Tibial artery (tissue), 4 donors: Measurements from ENCODE around the gene DRC3.

ENCODE experiments used
- DNase-seq, 2 donors: peaks; one replicate each; pipeline ENCODE4 v3.0.0-alpha.2; 2019
- H3K27ac ChIP-seq, 2 donors: fragments of 200-600 bp; sonication (generic) in 1 of 2; 1 replicate in 1 of 2; 2 replicates in 1 of 2; pipeline ENCODE4 v1.5.1; 2018 to 2019; ENCODE audit warnings: mild to moderate bottlenecking in 1 of 2
- H3K27me3 ChIP-seq, 2 donors: fragments of 200-600 bp; sonication (generic) in 1 of 2; one replicate each; pipeline versions ENCODE4 v1.5.1 to v1.6.0; 2016 to 2019
- H3K36me3 ChIP-seq, 3 donors: fragments of 200-600 bp; sonication (generic) in 2 of 3; one replicate each; pipeline ENCODE4 v1.5.1; 2016 to 2019; ENCODE audit warnings: mild to moderate bottlenecking in 2 of 3
- H3K4me1 ChIP-seq, 4 donors: fragments of 200-600 bp; sonication (generic) in 2 of 4; 1 replicate in 3 of 4; 2 replicates in 1 of 4; pipeline ENCODE4 v1.5.1; 2016 to 2019
- H3K4me3 ChIP-seq, 2 donors: fragments of 200-600 bp; sonication (generic) in 1 of 2; 1 replicate in 1 of 2; 2 replicates in 1 of 2; pipeline ENCODE4 v1.5.1; 2018 to 2019; ENCODE audit warnings: mild to moderate bottlenecking in 2 of 2
- H3K9me3 ChIP-seq, 3 donors: fragments of 200-600 bp; sonication (generic) in 1 of 3; one replicate each; pipeline ENCODE4 v1.5.1; 2016 to 2019
- CTCF ChIP-seq, 2 experiments: fragments of 200-600 bp in 1 of 2; fragments of 450-650 bp in 1 of 2; IDR thresholded peaks; one replicate each; pipeline ENCODE4 v1.5.1; 2017 to 2019; ENCODE audit warnings: antibody characterized with exemption in 2 of 2, mild to moderate bottlenecking in 1 of 2, moderate library complexity in 1 of 2
- intact Hi-C: fragments of 100-400 bp; cut with DNase I; formaldehyde crosslinking; loops from one replicate; pipeline ENCODE4 v1.15.0; 2023; ENCODE audit warnings: low total_unique reads

The DRC3 gene

DNA sequence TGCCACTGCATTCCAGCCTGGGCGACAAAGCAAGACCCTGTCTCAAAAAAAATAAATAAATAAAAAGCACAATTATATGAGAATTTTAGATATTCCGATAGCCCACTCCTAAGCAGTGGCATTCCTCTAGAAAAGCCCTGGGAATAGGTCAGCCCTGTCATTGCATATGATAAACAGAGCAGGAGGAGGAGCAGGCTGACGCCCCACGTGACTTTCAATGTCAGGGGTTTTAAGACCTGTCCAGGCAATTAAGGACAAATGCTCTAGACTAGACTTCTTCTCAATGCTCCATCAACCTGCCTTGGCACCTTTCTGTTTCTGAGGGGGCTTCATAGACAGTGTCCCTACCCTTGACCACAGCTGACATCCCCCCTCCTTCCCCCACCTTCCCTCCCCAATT is 8.0 kb upstream of the DRC3 start:
- Histone ChIP-seq H3K9me3 (no peaks in the 10 kb centered on the region), H3K4me1 (peaks cover 0 to 22% (median 6%) of the 10 kb centered on the region in 4 donors), H3K27ac (no peak overlapping the region), H3K36me3 (no peaks in the 10 kb centered on the region), H3K4me3 (no peak overlapping the region), H3K27me3 (no peaks in the 10 kb centered on the region)
- DNase-seq = no peak
- intact Hi-C loops = no loop called here
- TF ChIP-seq CTCF (IDR thresholded peaks at IDR 0.05) = no peak

DNA sequence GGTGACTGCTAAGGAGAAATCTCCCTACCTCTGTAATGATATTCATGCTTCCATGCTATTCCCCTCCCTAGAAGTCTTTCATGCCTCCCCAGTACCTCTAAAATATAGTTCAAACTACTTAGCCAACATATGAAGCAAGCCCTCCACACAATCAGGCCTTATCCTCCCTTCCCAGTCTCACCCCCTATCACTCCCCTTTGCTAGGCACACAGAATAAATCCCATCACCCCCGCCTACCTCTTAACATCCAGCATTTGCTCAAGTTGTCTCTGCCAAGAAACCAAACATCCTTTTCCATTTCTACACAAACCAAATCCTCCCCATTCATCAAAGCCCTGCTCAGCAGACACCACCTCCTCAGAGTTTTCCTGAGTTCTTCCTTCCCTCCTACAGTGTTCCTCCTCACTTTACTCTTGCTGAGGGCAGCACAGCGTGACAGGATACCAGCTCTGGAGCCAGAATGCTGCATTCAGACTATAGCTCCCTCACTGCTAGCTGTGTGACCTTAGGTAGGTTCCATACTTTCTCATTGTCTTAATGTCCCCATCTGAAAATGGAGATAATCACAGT is 7.4 kb upstream of the DRC3 start:
- Histone ChIP-seq H3K36me3 (no peaks in the 10 kb centered on the region), H3K4me3 (no peak overlapping the region), H3K9me3 (no peaks in the 10 kb centered on the region), H3K4me1 (peaks cover 0 to 22% (median 8%) of the 10 kb centered on the region in 4 donors), H3K27me3 (no peaks in the 10 kb centered on the region), H3K27ac (no peak overlapping the region)
- intact Hi-C loops = no loop called here
- no peak for TF ChIP-seq CTCF (IDR thresholded peaks at IDR 0.05)
- DNase-seq = no peak

DNA sequence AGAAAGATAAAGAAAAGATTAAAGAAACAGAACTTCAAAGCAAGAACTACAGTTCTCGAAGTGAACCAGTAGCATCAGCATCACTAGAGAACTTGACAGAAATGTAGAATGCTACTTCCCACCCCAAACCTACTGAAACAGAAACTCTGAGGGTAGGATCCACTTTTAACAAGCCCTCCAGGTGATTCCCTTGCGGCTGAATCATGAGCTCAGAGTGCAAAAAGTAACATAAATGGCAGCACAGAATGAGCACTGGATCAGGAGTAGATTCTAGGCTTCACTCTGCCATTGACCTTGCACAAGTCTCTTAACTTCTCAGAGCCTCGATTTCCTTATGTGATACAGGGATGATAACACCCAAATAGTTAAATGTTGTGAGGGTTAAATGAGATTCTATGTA is 6.3 kb upstream of the DRC3 start:
- no peak for DNase-seq
- H3K4me1 ChIP-seq = peaks cover 0 to 29% (median 17%) of the 10 kb centered on the region in 4 donors
- intact Hi-C loops = no loop called here
- no peaks in the 10 kb centered on the region for H3K9me3 ChIP-seq
- TF ChIP-seq CTCF (IDR thresholded peaks at IDR 0.05) = no peak
- no peak overlapping the region for H3K27ac ChIP-seq
- H3K4me3 ChIP-seq = no peak overlapping the region
- no peaks in the 10 kb centered on the region for H3K27me3 ChIP-seq
- H3K36me3 ChIP-seq = no peaks in the 10 kb centered on the region

DNA sequence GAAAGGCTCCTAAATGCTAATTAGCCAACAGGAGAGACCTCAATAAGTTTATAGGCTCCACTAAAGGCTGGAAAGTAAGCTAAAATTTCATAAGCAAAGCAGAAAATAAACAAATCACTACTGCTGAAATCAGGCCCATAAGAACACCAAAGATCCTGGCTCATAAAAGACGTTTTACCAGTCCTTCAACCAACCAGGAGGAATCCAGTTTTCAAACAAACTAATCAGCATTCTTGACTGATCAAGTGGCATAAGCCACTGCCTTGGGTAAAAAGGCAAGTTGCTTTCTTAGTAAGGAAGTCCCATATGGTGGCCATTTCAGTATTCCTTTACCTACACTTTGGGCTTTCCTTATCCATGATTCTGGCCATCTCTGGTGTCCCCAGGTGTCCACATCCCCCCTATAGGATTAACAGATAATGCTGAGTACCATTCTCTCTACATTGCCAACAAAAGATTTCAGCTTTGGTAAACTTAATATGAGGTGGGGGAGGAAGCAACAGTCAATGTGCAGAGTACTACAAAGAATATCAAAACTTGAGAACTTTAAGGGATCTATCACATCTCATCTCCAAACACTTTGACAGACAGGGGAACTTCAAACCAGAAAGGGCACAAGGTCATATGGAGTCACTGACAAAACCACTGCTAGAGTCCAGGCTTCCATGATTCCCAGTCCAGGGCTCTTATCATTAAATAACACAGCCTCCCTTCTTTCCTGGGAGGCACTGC is 1.8 kb upstream of the DRC3 start:
- intact Hi-C loops = no loop called here
- H3K4me3 ChIP-seq = peak overlapping the region; percentile 78 to 83
- TF ChIP-seq CTCF (IDR thresholded peaks at IDR 0.05) = no peak
- H3K9me3 ChIP-seq = no peaks in the 10 kb centered on the region
- H3K4me1 ChIP-seq = peaks cover 0 to 35% (median 25%) of the 10 kb centered on the region in 4 donors
- H3K36me3 ChIP-seq = no peaks in the 10 kb centered on the region
- no peaks in the 10 kb centered on the region for H3K27me3 ChIP-seq
- H3K27ac ChIP-seq = peak overlapping the region; percentile 83 to 88
- no peak for DNase-seq

GRCh38 chr17:17971431-17972125 is 1.1 kb upstream of the DRC3 start:
- Histone ChIP-seq H3K9me3 (no peaks in the 10 kb centered on the region), H3K4me3 (peak overlapping the region; percentile 78 to 83), H3K27ac (peak overlapping the region; percentile 83 to 88), H3K4me1 (peaks cover 0 to 35% (median 25%) of the 10 kb centered on the region in 4 donors), H3K36me3 (no peaks in the 10 kb centered on the region), H3K27me3 (no peaks in the 10 kb centered on the region)
- peak; percentile 25 to 77 for DNase-seq
- TF ChIP-seq CTCF (IDR thresholded peaks at IDR 0.05) = no peak
- intact Hi-C loops = no loop called here
